Activated B cell treated with CpG ODN at 0.5 μM for 24 hours (primary cell): ENCODE data around the gene MRPS26. TPM values are rescaled to one million over a fixed set of nuclear protein-coding genes. Genes with fewer than 3 reads are reported as not detected.
"Not testable (repeated sequence)": the region's sequence is repeated elsewhere in the genome, so short reads cannot be mapped to it uniquely, and the experiment has no call there.

Experiments used
- ATAC-seq: fragments of 200-7000 bp; cut with Tn5 transposase; one replicate; pipeline ENCODE4 v1.10.0; 2021; ENCODE audit warnings: low read depth, mild to moderate bottlenecking, moderate library complexity
- CTCF ChIA-PET: fragments of 350-600 bp; sonication (Branson Sonifier 250); formaldehyde crosslinking; loops from one replicate; lab custom pipeline; 2021; ENCODE audit warnings: antibody characterized with exemption; lab: Charles Lee
- POLR2A ChIA-PET: fragments of 350-600 bp; sonication (Branson Sonifier 250); formaldehyde crosslinking; loops from one replicate; lab custom pipeline; 2021; ENCODE audit warnings: antibody characterized with exemption; lab: Charles Lee
- DNase-seq: peaks from one replicate; pipeline ENCODE4 v3.0.0; 2022
- H3K27ac Mint-ChIP-seq: one replicate; pipeline ENCODE4 v1.8.0; 2020; ENCODE audit warnings: mixed read lengths
- H3K27me3 Mint-ChIP-seq: one replicate; pipeline ENCODE4 v1.8.0; 2021; ENCODE audit warnings: mixed read lengths
- H3K36me3 Mint-ChIP-seq: one replicate; pipeline ENCODE4 v1.8.0; 2021; ENCODE audit warnings: low read depth, mixed read lengths
- H3K4me1 Mint-ChIP-seq: one replicate; pipeline ENCODE4 v1.8.0; 2021; ENCODE audit warnings: mixed read lengths
- H3K4me3 Mint-ChIP-seq: one replicate; pipeline ENCODE4 v1.8.0; 2020; ENCODE audit warnings: mild to moderate bottlenecking, mixed read lengths
- H3K9me3 Mint-ChIP-seq: one replicate; pipeline ENCODE4 v1.8.0; 2020; ENCODE audit warnings: mixed read lengths
- CTCF ChIP-seq: fragments of 200-600 bp; IDR thresholded peaks from one replicate; pipeline ENCODE4 v1.8.0; 2022; ENCODE audit warnings: antibody characterized with exemption, mild to moderate bottlenecking
- intact Hi-C: fragments of 100-400 bp; cut with micrococcal nuclease; formaldehyde crosslinking; loops from one replicate; pipeline ENCODE4 v1.15.1; 2024
- total RNA-seq: library from RNA; stranded (reverse); gene quantifications from 2 replicates; pipeline ENCODE4 v1.2.3, GENCODE V29; 2022

Gene MRPS26
- total RNA-seq, 1 donor from 2014 or later: 30.6 TPM

DNA sequence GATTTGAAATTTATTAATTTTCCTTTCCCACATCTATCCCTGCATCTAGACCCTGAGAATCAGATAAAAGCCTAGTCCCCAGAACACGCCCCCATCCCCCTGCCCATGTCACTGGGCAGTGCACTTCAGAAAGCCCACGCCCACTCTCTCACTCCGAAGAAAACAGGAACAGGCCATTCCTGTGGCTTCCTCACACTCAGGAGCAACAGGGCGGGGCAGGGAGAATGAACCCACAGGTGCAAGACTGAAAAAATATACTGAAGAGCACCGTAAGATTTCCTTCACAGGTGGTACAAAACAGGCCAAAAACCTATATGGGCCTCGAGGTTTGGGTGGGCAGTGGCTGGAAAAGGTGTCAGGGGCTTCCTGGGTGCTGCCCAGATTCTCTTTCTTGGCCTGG, 29.0 kb downstream of the MRPS26 start:
- ChIA-PET CTCF (no interaction called here), POLR2A (no interaction called here)
- no peak for DNase-seq
- H3K4me1 Mint-ChIP-seq: peaks cover 19% of the 10 kb centered on the region
- peaks cover 29% of the 10 kb centered on the region for H3K27me3 Mint-ChIP-seq
- no peak overlapping the region for H3K27ac Mint-ChIP-seq
- H3K9me3 Mint-ChIP-seq: no peaks in the 10 kb centered on the region
- H3K4me3 Mint-ChIP-seq: no peak overlapping the region
- no peaks in the 10 kb centered on the region for H3K36me3 Mint-ChIP-seq
- intact Hi-C loops: no loop called here
- ATAC-seq: no peak
- TF ChIP-seq CTCF: no peak

DNA sequence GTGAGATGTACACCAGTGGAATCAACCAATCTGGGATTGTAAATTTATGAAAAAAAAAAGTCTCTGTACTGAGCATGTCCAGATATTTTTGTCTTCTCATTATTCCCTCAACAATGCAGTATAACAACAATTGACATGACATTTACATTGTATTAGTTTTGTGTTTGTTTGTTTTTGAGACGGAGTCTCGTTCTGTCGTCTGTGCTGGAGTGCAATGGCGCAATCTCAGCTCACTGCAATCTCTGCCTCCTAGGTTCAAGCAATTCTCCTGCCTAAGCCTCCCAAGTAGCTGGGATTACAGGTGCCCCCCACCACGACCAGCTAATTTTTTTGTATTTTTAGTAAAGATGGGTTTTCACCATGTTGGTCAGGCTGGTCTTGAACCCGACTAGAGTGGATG, 29.5 kb downstream of the MRPS26 start:
- DNase-seq, H3K4me3 Mint-ChIP-seq, H3K27ac Mint-ChIP-seq, intact Hi-C loops, H3K9me3 Mint-ChIP-seq, ATAC-seq, H3K36me3 Mint-ChIP-seq, POLR2A ChIA-PET: not testable (repeated sequence)
- Mint-ChIP-seq H3K27me3 (peaks cover 34% of the 10 kb centered on the region), H3K4me1 (peaks cover 19% of the 10 kb centered on the region)
- CTCF ChIA-PET: interaction anchor here (0.6 kb wide), 1 partner anchor 20 kb away, joined by 3 read pairs; no protein-coding TSS in a partner anchor

DNA sequence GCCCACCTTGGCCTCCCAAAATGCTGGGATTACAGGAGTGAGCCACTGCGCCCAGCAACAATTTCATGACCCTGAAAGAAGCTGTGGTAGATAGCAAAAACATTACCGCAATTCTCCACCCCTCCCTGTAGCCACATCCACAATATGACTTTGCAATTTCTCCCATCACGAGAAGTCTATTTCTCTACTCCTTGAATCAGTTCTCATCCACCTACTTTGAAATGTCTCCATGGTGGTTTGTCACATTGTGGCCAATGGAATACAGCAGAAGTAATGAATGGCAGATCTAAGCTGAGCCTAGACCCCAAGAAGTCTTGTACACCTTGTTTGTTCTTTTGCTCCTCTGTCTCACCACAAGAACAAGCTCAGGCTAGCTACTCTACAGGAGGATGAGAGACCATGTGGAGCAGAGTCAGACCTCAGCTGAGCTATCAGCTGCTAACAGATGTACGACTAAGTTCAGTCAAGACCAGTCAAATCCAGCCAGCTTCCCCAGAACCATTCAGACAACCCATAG, 31.8 kb downstream of the MRPS26 start:
- Mint-ChIP-seq H3K27ac (no peak overlapping the region), H3K4me3 (no peak overlapping the region), H3K36me3 (no peaks in the 10 kb centered on the region), H3K4me1 (peaks cover 9% of the 10 kb centered on the region), H3K9me3 (no peaks in the 10 kb centered on the region), H3K27me3 (peaks cover 50% of the 10 kb centered on the region)
- intact Hi-C loops: loop anchor here (2.0 kb wide), 1 partner anchor 15 kb away; no protein-coding TSS in a partner anchor
- DNase-seq: no peak
- ATAC-seq: no peak
- ChIA-PET POLR2A (interaction anchor here (0.7 kb wide), 1 partner anchor 607 kb away, joined by 3 read pairs; the partner anchor contains the start of gene SNRPB), CTCF (interaction anchor here (1.3 kb wide), 1 partner anchor 24 kb away, joined by 6 read pairs; no protein-coding TSS in a partner anchor)
- TF ChIP-seq CTCF: no peak

DNA sequence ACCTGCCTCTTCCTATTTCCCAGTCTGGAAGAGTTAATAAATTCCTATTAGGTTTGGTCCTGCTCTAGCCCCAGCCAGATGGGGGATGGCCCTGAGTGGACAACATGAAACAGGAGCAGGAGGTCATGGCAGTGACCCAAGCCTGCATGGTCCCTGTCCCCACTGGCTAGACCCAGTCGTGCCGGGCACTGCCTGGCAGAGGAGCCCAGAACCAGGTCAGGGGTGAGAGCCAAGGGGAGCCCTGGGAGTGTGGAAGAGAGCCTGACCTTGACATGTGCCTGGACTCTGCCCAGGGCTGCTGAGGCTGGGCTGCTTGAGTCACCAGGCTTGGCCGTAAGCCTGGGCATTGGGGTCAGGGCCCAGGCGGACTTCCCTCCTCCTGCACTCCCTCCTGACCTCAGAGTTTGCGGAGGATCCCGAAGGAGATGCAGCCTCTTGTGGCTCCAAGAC, 35.1 kb downstream of the MRPS26 start:
- Mint-ChIP-seq H3K9me3 (no peaks in the 10 kb centered on the region), H3K4me3 (no peak overlapping the region), H3K27ac (no peak overlapping the region), H3K36me3 (no peaks in the 10 kb centered on the region), H3K27me3 (peaks cover 63% of the 10 kb centered on the region), H3K4me1 (peaks cover 19% of the 10 kb centered on the region)
- intact Hi-C loops: no loop called here
- TF ChIP-seq CTCF: no peak
- ChIA-PET CTCF (no interaction called here), POLR2A (no interaction called here)
- DNase-seq (no peak), ATAC-seq (no peak)

- TF ChIP-seq CTCF: no peak
- peaks cover 19% of the 10 kb centered on the region for H3K4me1 Mint-ChIP-seq
- no peak for DNase-seq
Observed at GRCh38 chr20:3081641-3082040, 35.8 kb downstream of the MRPS26 start.

More at GRCh38 chr20:3081641-3082040, 35.8 kb downstream of the MRPS26 start:
- ChIA-PET POLR2A (no interaction called here), CTCF (no interaction called here)
- intact Hi-C loops: no loop called here
- Mint-ChIP-seq H3K9me3 (no peaks in the 10 kb centered on the region), H3K27ac (no peak overlapping the region), H3K27me3 (peaks cover 62% of the 10 kb centered on the region), H3K4me3 (peak overlapping the region; percentile 78), H3K36me3 (no peaks in the 10 kb centered on the region)
- no peak for ATAC-seq
